Panc1 (cell line): Measurements from ENCODE around the gene MRGPRX2. TPM values are rescaled to one million over a fixed set of nuclear protein-coding genes. Genes with fewer than 3 reads are reported as not detected.

Source experiments
- ATAC-seq: fragments of 200-7000 bp; cut with Tn5 transposase; 2 replicates; pipeline ENCODE4 v1.9.1; 2020; ENCODE audit warnings: mild to moderate bottlenecking, moderate library complexity
- BruUV-seq: library from RNA; stranded (reverse); fragments of 400-500 nt; replicated peaks from 2 replicates; lab custom pipeline; 2021; lab: Mats Ljungman, UMichigan
- CTCF ChIA-PET: fragments of 300-600 bp; sonication (Branson Sonifier 250); formaldehyde crosslinking; loops from one replicate; lab custom pipeline; 2022; ENCODE audit warnings: antibody characterized with exemption; lab: Charles Lee
- POLR2A ChIA-PET: fragments of 300-600 bp; sonication (Branson Sonifier 250); formaldehyde crosslinking; loops from one replicate; lab custom pipeline; 2022; ENCODE audit warnings: antibody characterized with exemption; lab: Charles Lee
- DNase-seq: peaks from one replicate; pipeline ENCODE4 v3.0.0-alpha.2; 2010; ENCODE audit warnings: low read depth, low spot score
- H3K27ac ChIP-seq: 2 replicates; pipeline ENCODE4 v1.5.1; 2011; ENCODE audit warnings: mild to moderate bottlenecking, low read length, inconsistent platforms
- H3K27me3 ChIP-seq: fragments of 200-500 bp; sonication (Bioruptor generic); 2 replicates; pipeline ENCODE4 v1.6.0; 2014; ENCODE audit warnings: low read length, inconsistent platforms; ENCODE audit not compliant: control insufficient read depth, insufficient read depth
- H3K36me3 ChIP-seq: fragments of 200-500 bp; sonication (Bioruptor generic); 2 replicates; pipeline ENCODE4 v1.5.1; 2014; ENCODE audit warnings: inconsistent platforms, mild to moderate bottlenecking, low read length, moderate library complexity; ENCODE audit not compliant: control insufficient read depth, insufficient read depth
- H3K4me1 ChIP-seq: 2 replicates; pipeline ENCODE4 v1.5.1; 2011; ENCODE audit warnings: inconsistent platforms, mild to moderate bottlenecking, low read length, moderate library complexity; ENCODE audit not compliant: control insufficient read depth, insufficient read depth
- H3K4me3 ChIP-seq, 2 experiments: 2 replicates each; pipeline ENCODE4 v1.5.1; 2011 to 2012; ENCODE audit warnings: low read depth in 2 of 2, low read length in 2 of 2, mild to moderate bottlenecking in 2 of 2, inconsistent platforms in 1 of 2, moderate library complexity in 1 of 2
- H3K9me3 ChIP-seq: fragments of 200-500 bp; sonication (Bioruptor generic); 2 replicates; pipeline ENCODE4 v1.5.1; 2014; ENCODE audit warnings: low read depth, mild to moderate bottlenecking, inconsistent platforms, low read length, moderate library complexity; ENCODE audit not compliant: control insufficient read depth, insufficient read depth
- CTCF ChIP-seq: fragments of 450-650 bp; IDR thresholded peaks from 2 replicates; pipeline ENCODE4 v1.5.1; 2017; ENCODE audit warnings: mild to moderate bottlenecking
- POLR2AphosphoS5 ChIP-seq: IDR thresholded peaks from 2 replicates; pipeline ENCODE4 v1.6.1; 2012; ENCODE audit warnings: mild to moderate bottlenecking, low read depth, low read length, moderate library complexity
- SIN3A ChIP-seq: IDR thresholded peaks from 2 replicates; pipeline ENCODE4 v1.6.1; 2012; ENCODE audit warnings: low read depth, mild to moderate bottlenecking, low read length, moderate library complexity, borderline replicate concordance; ENCODE audit not compliant: insufficient read depth
- TCF7L2 ChIP-seq: IDR thresholded peaks from 2 replicates; pipeline ENCODE4 v1.6.1; 2011; ENCODE audit warnings: mild to moderate bottlenecking, low read depth, low read length, inconsistent platforms
- in situ Hi-C: cut with HindIII; loops from 2 replicates; pipeline ENCODE4 v1.10.0; 2016; ENCODE audit warnings: low sequenced_read_pairs, low pct_unique_long_range_greater_than_20kb
- intact Hi-C: fragments of 100-400 bp; cut with micrococcal nuclease; formaldehyde crosslinking; loops from one replicate; pipeline ENCODE4 v1.10.0; 2022; ENCODE audit not compliant: unreplicated experiment
- total RNA-seq: library from RNA; stranded (reverse); gene quantifications from one replicate; pipeline ENCODE4 v1.2.1, GENCODE V29; 2021; ENCODE audit not compliant: unreplicated experiment
- TF ChIP-seq, protein P1 (sequence below), 2 experiments: IDR thresholded peaks; 2 replicates each; pipeline ENCODE4 v1.6.1; 2011 to 2012; ENCODE audit warnings: low read depth in 2 of 2, control low read depth in 1 of 2, low read length in 1 of 2, mild to moderate bottlenecking in 1 of 2, moderate library complexity in 1 of 2; ENCODE audit not compliant: insufficient read depth in 1 of 2

Gene MRGPRX2
- total RNA-seq, 1 experiment from 2014 or later: not detected

DNA sequence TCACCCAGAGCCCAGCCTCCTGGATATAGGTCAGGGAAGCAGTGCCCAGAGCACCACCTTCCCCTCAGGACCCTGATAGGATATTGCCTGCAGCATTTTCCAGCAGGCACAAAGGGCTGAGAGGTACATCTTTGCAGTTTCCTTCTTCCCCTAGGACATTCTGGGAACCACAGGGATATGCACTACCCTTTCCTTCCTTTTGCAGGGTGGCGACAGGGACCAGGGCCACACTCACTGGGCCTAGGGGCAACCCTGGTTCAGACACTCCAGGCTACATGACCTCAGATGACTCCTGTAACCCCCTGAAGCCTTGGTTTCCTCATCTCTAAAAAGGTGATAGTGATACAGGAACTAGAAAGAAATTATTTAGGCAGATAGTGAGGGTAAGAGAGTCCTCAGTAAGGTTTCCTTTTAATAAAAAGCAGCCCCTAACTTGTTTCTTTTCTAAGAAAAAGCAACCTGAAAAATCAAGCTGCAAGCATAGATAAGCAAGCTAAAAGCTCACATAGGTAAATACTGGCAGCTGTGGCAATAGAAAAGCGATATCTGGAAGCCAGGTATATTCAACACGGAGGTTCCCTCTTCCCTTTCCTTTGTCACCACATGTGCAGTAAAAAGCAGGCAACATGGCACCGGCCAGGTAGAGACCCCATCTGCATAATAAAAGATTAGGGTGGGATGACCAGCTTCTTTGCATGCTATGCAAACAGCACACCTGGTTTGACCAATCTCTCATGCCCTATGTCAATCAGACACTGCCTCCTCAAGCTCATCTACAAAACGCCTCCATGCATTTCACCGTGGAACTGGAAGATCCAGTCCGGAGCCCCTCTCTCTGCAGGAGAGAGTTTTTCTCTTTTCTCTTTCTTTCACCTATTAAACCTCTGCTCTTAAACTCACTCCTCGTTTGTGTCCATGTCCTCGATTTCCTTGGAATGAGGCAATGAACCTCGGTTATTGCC is 13.2 kb upstream of the MRGPRX2 start:
- Histone ChIP-seq H3K4me1 (no peaks in the 10 kb centered on the region; the same call in 1 of the 2 replicates), H3K36me3 (no peaks in the 10 kb centered on the region), H3K27me3 (peaks cover 5% of the 10 kb centered on the region; the same call in 1 of the 2 replicates), H3K27ac (no peak overlapping the region), H3K9me3 (no peaks in the 10 kb centered on the region), H3K4me3 (no peak overlapping the region)
- in situ Hi-C loops: no loop called here
- ATAC-seq (no peak), DNase-seq (no peak)
- intact Hi-C loops: loop anchor here (5.0 kb wide), 1 partner anchor 184 kb away; no protein-coding TSS in a partner anchor
- TF ChIP-seq POLR2AphosphoS5 (no peak), TCF7L2 (no peak), SIN3A (no peak), CTCF (no peak)
- TF ChIP-seq, protein P1, sequence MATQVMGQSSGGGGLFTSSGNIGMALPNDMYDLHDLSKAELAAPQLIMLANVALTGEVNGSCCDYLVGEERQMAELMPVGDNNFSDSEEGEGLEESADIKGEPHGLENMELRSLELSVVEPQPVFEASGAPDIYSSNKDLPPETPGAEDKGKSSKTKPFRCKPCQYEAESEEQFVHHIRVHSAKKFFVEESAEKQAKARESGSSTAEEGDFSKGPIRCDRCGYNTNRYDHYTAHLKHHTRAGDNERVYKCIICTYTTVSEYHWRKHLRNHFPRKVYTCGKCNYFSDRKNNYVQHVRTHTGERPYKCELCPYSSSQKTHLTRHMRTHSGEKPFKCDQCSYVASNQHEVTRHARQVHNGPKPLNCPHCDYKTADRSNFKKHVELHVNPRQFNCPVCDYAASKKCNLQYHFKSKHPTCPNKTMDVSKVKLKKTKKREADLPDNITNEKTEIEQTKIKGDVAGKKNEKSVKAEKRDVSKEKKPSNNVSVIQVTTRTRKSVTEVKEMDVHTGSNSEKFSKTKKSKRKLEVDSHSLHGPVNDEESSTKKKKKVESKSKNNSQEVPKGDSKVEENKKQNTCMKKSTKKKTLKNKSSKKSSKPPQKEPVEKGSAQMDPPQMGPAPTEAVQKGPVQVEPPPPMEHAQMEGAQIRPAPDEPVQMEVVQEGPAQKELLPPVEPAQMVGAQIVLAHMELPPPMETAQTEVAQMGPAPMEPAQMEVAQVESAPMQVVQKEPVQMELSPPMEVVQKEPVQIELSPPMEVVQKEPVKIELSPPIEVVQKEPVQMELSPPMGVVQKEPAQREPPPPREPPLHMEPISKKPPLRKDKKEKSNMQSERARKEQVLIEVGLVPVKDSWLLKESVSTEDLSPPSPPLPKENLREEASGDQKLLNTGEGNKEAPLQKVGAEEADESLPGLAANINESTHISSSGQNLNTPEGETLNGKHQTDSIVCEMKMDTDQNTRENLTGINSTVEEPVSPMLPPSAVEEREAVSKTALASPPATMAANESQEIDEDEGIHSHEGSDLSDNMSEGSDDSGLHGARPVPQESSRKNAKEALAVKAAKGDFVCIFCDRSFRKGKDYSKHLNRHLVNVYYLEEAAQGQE (IDR thresholded peaks at IDR 0.05; ENCODE audit: insufficient read depth in 1 of 2, low read depth in 2 of 2, low read length in 1 of 2): no peak
- no TSS peak for BruUV-seq
- POLR2A ChIA-PET: no interaction called here
- CTCF ChIA-PET: no interaction called here

- POLR2A ChIA-PET: no interaction called here
- Histone ChIP-seq H3K36me3 (no peaks in the 10 kb centered on the region), H3K9me3 (no peaks in the 10 kb centered on the region), H3K4me3 (no peak overlapping the region), H3K27me3 (peaks cover under 1% of the 10 kb centered on the region; the same call in 1 of the 2 replicates), H3K4me1 (no peaks in the 10 kb centered on the region; the same call in 1 of the 2 replicates), H3K27ac (no peak overlapping the region)
- DNase-seq: no peak
- intact Hi-C loops: loop anchor here (5.0 kb wide), 1 partner anchor 185 kb away; no protein-coding TSS in a partner anchor
- TF ChIP-seq SIN3A: no peak
- no peak for TF ChIP-seq TCF7L2
- no peak for TF ChIP-seq CTCF
- TF ChIP-seq, protein P1 (IDR thresholded peaks at IDR 0.05; ENCODE audit: insufficient read depth in 1 of 2, low read depth in 2 of 2, low read length in 1 of 2): no peak
- TF ChIP-seq POLR2AphosphoS5: no peak
- in situ Hi-C loops: no loop called here
- 0 out of 2 replicates have a peak, but pooled peaks have one; percentile 26 for ATAC-seq
- BruUV-seq: no TSS peak
- CTCF ChIA-PET: interaction anchor here (0.5 kb wide), 1 partner anchor 491 kb away, joined by 4 read pairs; no protein-coding TSS in a partner anchor
Measured at GRCh38 chr11:19072464-19072863, 11.9 kb upstream of the MRGPRX2 start.
